Activated naive CD4-positive, alpha-beta T cell treated with anti-CD3 and anti-CD28 coated beads, Interleukin-2, amount 50 U/mL, for 72 hours (primary cell): ENCODE results near the gene CGB5. TPM values are rescaled to one million over a fixed set of nuclear protein-coding genes. Genes with fewer than 3 reads are reported as not detected.
"Not testable (repeated sequence)": the region's sequence is repeated elsewhere in the genome, so short reads cannot be mapped to it uniquely, and the experiment has no call there.

Source experiments
- ATAC-seq, 2 donors: fragments of 150-1000 bp; cut with Tn5 transposase; 2 replicates each; pipeline ENCODE4 v1.10.0; 2021; ENCODE audit warnings: mild to moderate bottlenecking in 2 of 2, moderate library complexity in 2 of 2
- DNase-seq, 2 donors: peaks; one replicate each; pipeline ENCODE4 v3.0.0; 2021 to 2022; ENCODE audit warnings: low spot score in 2 of 2
- H3K27ac Mint-ChIP-seq, 2 donors: one replicate each; pipeline ENCODE4 v1.8.0; 2022; ENCODE audit warnings: mild to moderate bottlenecking in 2 of 2, mixed read lengths in 2 of 2
- H3K36me3 Mint-ChIP-seq, 2 donors: one replicate each; pipeline ENCODE4 v1.8.0; 2022; ENCODE audit warnings: mixed read lengths in 2 of 2
- H3K9me3 Mint-ChIP-seq, 2 donors: one replicate each; pipeline ENCODE4 v1.8.0; 2022; ENCODE audit warnings: mixed read lengths in 2 of 2
- total RNA-seq, 2 donors: library from RNA; stranded (reverse); gene quantifications; one replicate each; pipeline ENCODE4 v1.2.3, GENCODE V29; 2022

The CGB5 gene
- total RNA-seq, 2 donors from 2014 or later: not detected

GRCh38 chr19:49018388-49019241, 25.0 kb upstream of the CGB5 start:
- not testable (repeated sequence) for H3K36me3 Mint-ChIP-seq, DNase-seq, H3K9me3 Mint-ChIP-seq
- H3K27ac Mint-ChIP-seq: peak overlapping the region in 1 of 2 donors; percentile 85
- ATAC-seq: peak in 1 of 2 donors; percentile 22

- DNase-seq (peak in 1 of 2 donors; percentile 69), ATAC-seq (peak; percentile 33 to 60)
- Mint-ChIP-seq H3K36me3 (no peaks in the 10 kb centered on the region), H3K27ac (peak overlapping the region in 1 of 2 donors; percentile 85), H3K9me3 (no peaks in the 10 kb centered on the region)
Observed at GRCh38 chr19:49019242-49019932, 24.3 kb upstream of the CGB5 start.

GRCh38 chr19:49020342-49020741, 23.3 kb upstream of the CGB5 start:
- H3K36me3 Mint-ChIP-seq: no peaks in the 10 kb centered on the region
- no peaks in the 10 kb centered on the region for H3K9me3 Mint-ChIP-seq
- H3K27ac Mint-ChIP-seq: peak overlapping the region in 1 of 2 donors; percentile 3
- ATAC-seq (no peak), DNase-seq (no peak)

- Mint-ChIP-seq H3K27ac (peak overlapping the region in 1 of 2 donors; percentile 3), H3K9me3 (no peaks in the 10 kb centered on the region), H3K36me3 (no peaks in the 10 kb centered on the region)
- ATAC-seq: peak; percentile 4 to 55
- DNase-seq: no peak
Observed at GRCh38 chr19:49020931-49021895, 22.4 kb upstream of the CGB5 start.

GRCh38 chr19:49022116-49022515, 21.5 kb upstream of the CGB5 start:
- Mint-ChIP-seq H3K36me3 (no peaks in the 10 kb centered on the region), H3K9me3 (no peaks in the 10 kb centered on the region), H3K27ac (peak overlapping the region in 1 of 2 donors; percentile 44)
- DNase-seq (no peak), ATAC-seq (no peak)

GRCh38 chr19:49024233-49024632, 19.4 kb upstream of the CGB5 start, which contains the start of gene CGB3:
Gene CGB3 (minus strand): TSS chr19:49024333. CDS start chr19:49023971, 362 bp downstream.
- not testable (repeated sequence) for ATAC-seq, H3K27ac Mint-ChIP-seq, H3K9me3 Mint-ChIP-seq, H3K36me3 Mint-ChIP-seq, DNase-seq

- not testable (repeated sequence) for DNase-seq, H3K9me3 Mint-ChIP-seq, H3K36me3 Mint-ChIP-seq, H3K27ac Mint-ChIP-seq, ATAC-seq
Observed at GRCh38 chr19:49025088-49025487, 18.6 kb upstream of the CGB5 start.

- H3K36me3 Mint-ChIP-seq, DNase-seq, H3K9me3 Mint-ChIP-seq, ATAC-seq, H3K27ac Mint-ChIP-seq: not testable (repeated sequence)
Observed at GRCh38 chr19:49025599-49025998, 18.0 kb upstream of the CGB5 start.

- ATAC-seq, DNase-seq, H3K9me3 Mint-ChIP-seq, H3K36me3 Mint-ChIP-seq, H3K27ac Mint-ChIP-seq: not testable (repeated sequence)
Observed at GRCh38 chr19:49028686-49029085, 15.0 kb upstream of the CGB5 start.

GRCh38 chr19:49029749-49030148, 13.9 kb upstream of the CGB5 start:
- H3K27ac Mint-ChIP-seq, H3K9me3 Mint-ChIP-seq, ATAC-seq, DNase-seq, H3K36me3 Mint-ChIP-seq: not testable (repeated sequence)

- not testable (repeated sequence) for H3K27ac Mint-ChIP-seq, DNase-seq, H3K9me3 Mint-ChIP-seq, ATAC-seq, H3K36me3 Mint-ChIP-seq
Observed at GRCh38 chr19:49030323-49030722, 13.3 kb upstream of the CGB5 start.

- not testable (repeated sequence) for H3K9me3 Mint-ChIP-seq, H3K36me3 Mint-ChIP-seq
- ATAC-seq (peak; percentile 95 to 96), DNase-seq (peak; percentile 79 to 82)
- H3K27ac Mint-ChIP-seq: peak within 1 kb of the TSS; percentile 77 to 97
Observed at GRCh38 chr19:49031642-49032301, 11.9 kb upstream of the CGB5 start, which contains the start of gene CGB2. Gene CGB2 (plus strand): TSS chr19:49031890. CDS start chr19:49032096, 206 bp downstream.

GRCh38 chr19:49036815-49037214, 6.8 kb upstream of the CGB5 start, which contains the start of gene CGB1:
Gene CGB1 (minus strand): TSS chr19:49036895. CDS start chr19:49036711, 184 bp downstream.
- not testable (repeated sequence) for H3K27ac Mint-ChIP-seq, H3K36me3 Mint-ChIP-seq, H3K9me3 Mint-ChIP-seq
- DNase-seq (peak in 1 of 2 donors; percentile 70), ATAC-seq (peak; percentile 61 to 81)

GRCh38 chr19:49038111-49038510, 5.5 kb upstream of the CGB5 start:
- not testable (repeated sequence) for H3K27ac Mint-ChIP-seq, H3K36me3 Mint-ChIP-seq, ATAC-seq, DNase-seq, H3K9me3 Mint-ChIP-seq

GRCh38 chr19:49038557-49039276, 4.9 kb upstream of the CGB5 start:
- not testable (repeated sequence) for DNase-seq, H3K9me3 Mint-ChIP-seq, H3K27ac Mint-ChIP-seq, H3K36me3 Mint-ChIP-seq, ATAC-seq
